HepG2 (cell line): ENCODE data around the gene CACHD1.

ENCODE experiments used
- CTCF ChIP-seq: sonication (generic); formaldehyde crosslinking; IDR thresholded peaks from 2 replicates; pipeline ENCODE4 v1.5.0; 2020; ENCODE audit warnings: mild to moderate bottlenecking, missing genetic modification reagents, moderate library complexity
- FOXK1 ChIP-seq: sonication (generic); formaldehyde crosslinking; IDR thresholded peaks from 2 replicates; pipeline ENCODE4 v1.4.0; 2020; ENCODE audit warnings: low read depth, missing genetic modification reagents, borderline replicate concordance
- FOXO1 ChIP-seq: sonication (generic); formaldehyde crosslinking; IDR thresholded peaks from 2 replicates; pipeline ENCODE4 v1.4.0; 2020; ENCODE audit warnings: missing genetic modification reagents
- MXI1 ChIP-seq: IDR thresholded peaks from 3 replicates; pipeline ENCODE4 v1.6.1; 2012; ENCODE audit warnings: low read depth, low read length, inconsistent platforms, borderline replicate concordance
- REST ChIP-seq, 2 experiments: IDR thresholded peaks; 2 replicates each; pipeline ENCODE4 v1.6.1; 2011 to 2012; ENCODE audit warnings: low read length in 2 of 2, borderline replicate concordance in 1 of 2, low read depth in 1 of 2, mild to moderate bottlenecking in 1 of 2, moderate library complexity in 1 of 2
- TMF1 ChIP-seq: sonication (generic); formaldehyde crosslinking; IDR thresholded peaks from 2 replicates; pipeline ENCODE4 v1.8.1; 2022; ENCODE audit warnings: low read depth, missing genetic modification reagents
- ZC3H4 ChIP-seq: sonication (generic); formaldehyde crosslinking; IDR thresholded peaks from 2 replicates; pipeline ENCODE4 v1.4.0; 2020; ENCODE audit warnings: missing genetic modification reagents, borderline replicate concordance

GRCh38 chr1:64608651-64609048, 138.7 kb downstream of the CACHD1 start:
- TF ChIP-seq TMF1 (CRISPR knock-in tag), result no peak
- no peak for TF ChIP-seq FOXK1 (CRISPR knock-in tag)
- no peak for TF ChIP-seq ZC3H4 (CRISPR knock-in tag)
- no peak for TF ChIP-seq MXI1
- no peak for TF ChIP-seq CTCF (CRISPR knock-in tag)
- TF ChIP-seq REST (IDR thresholded peaks at IDR 0.05; ENCODE audit: borderline replicate concordance in 1 of 2, low read depth in 1 of 2, low read length in 2 of 2), result no peak
- TF ChIP-seq FOXO1, result no peak
